WERI-Rb-1 (cell line): ENCODE results near the gene SLC10A1.

Source experiments
- DNase-seq: peaks from one replicate; pipeline ENCODE4 v3.0.0-alpha.2; 2020
- H3K27ac ChIP-seq: fragments of 250-450 bp; sonication (Bioruptor Pico); 2 replicates; pipeline ENCODE4 v1.5.1; 2020; ENCODE audit warnings: mild to moderate bottlenecking, moderate library complexity
- H3K27me3 ChIP-seq: fragments of 250-450 bp; sonication (Bioruptor Pico); 2 replicates; pipeline ENCODE4 v1.5.1; 2021; ENCODE audit warnings: mild to moderate bottlenecking, low read depth, moderate library complexity; ENCODE audit not compliant: insufficient read depth, severe bottlenecking
- H3K36me3 ChIP-seq: fragments of 250-450 bp; sonication (Bioruptor Pico); 2 replicates; pipeline ENCODE4 v1.5.1; 2020; ENCODE audit warnings: mild to moderate bottlenecking, moderate library complexity
- H3K4me3 ChIP-seq: 2 replicates; pipeline ENCODE4 v1.5.1; 2011; ENCODE audit warnings: low read depth, mild to moderate bottlenecking, control low read depth, low read length
- H3K9me3 ChIP-seq: fragments of 250-450 bp; sonication (Bioruptor Pico); 2 replicates; pipeline ENCODE4 v1.5.1; 2021; ENCODE audit warnings: mild to moderate bottlenecking, moderate library complexity; ENCODE audit not compliant: severe bottlenecking
- CTCF ChIP-seq: IDR thresholded peaks from 2 replicates; pipeline ENCODE4 v1.5.1; 2011; ENCODE audit warnings: low read depth, mild to moderate bottlenecking, control low read depth, inconsistent platforms, low read length

Gene SLC10A1

GRCh38 chr14:69841656-69842055 is 44.6 kb upstream of the SLC10A1 start:
- no peaks in the 10 kb centered on the region for H3K9me3 ChIP-seq
- no peak for DNase-seq
- no peak overlapping the region for H3K27ac ChIP-seq
- H3K36me3 ChIP-seq, result no peaks in the 10 kb centered on the region
- H3K27me3 ChIP-seq, result no peaks in the 10 kb centered on the region
- H3K4me3 ChIP-seq, result no peak overlapping the region
- no peak for TF ChIP-seq CTCF

- Histone ChIP-seq H3K27me3 (no peaks in the 10 kb centered on the region), H3K4me3 (no peak overlapping the region), H3K9me3 (no peaks in the 10 kb centered on the region), H3K36me3 (no peaks in the 10 kb centered on the region), H3K27ac (no peak overlapping the region)
- DNase-seq, result no peak
- no peak for TF ChIP-seq CTCF
These were observed 42.6 kb upstream of the SLC10A1 start for GRCh38 chr14:69839661-69840060.

DNA sequence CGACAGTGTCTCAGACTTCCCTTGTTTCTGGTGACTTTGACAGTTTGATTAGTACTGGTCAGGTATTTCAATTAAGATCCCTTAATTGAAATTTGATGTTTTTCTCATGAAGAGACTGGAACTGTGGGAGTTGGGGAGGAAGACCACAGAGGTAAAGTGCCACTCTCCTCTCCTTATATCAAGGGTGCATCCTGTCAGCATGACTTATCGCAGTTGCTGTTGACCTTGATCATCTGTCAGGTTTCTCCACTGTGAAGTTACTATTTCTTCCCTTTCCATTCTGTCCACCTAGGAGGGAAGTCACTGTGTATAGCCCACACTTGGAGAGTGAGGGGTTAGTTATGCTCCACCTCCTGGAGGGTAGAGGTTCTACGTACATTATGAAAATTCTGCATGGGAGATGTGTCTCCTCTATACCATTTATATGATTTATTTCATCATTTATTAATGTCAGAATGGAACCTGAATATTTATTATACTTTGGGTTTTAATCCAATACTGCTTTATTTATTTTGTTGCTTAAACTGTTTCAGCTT is 41.9 kb upstream of the SLC10A1 start:
- no peak overlapping the region for H3K27ac ChIP-seq
- no peaks in the 10 kb centered on the region for H3K36me3 ChIP-seq
- no peaks in the 10 kb centered on the region for H3K27me3 ChIP-seq
- H3K9me3 ChIP-seq, result no peaks in the 10 kb centered on the region
- no peak for DNase-seq
- H3K4me3 ChIP-seq, result no peak overlapping the region
- no peak for TF ChIP-seq CTCF

- DNase-seq, result no peak
- H3K4me3 ChIP-seq, result no peak overlapping the region
- H3K27me3 ChIP-seq, result no peaks in the 10 kb centered on the region
- H3K9me3 ChIP-seq, result peaks cover 2% of the 10 kb centered on the region
- no peak for TF ChIP-seq CTCF
- no peak overlapping the region for H3K27ac ChIP-seq
- H3K36me3 ChIP-seq, result no peaks in the 10 kb centered on the region
These were observed 31.8 kb upstream of the SLC10A1 start for GRCh38 chr14:69828879-69829278.

DNA sequence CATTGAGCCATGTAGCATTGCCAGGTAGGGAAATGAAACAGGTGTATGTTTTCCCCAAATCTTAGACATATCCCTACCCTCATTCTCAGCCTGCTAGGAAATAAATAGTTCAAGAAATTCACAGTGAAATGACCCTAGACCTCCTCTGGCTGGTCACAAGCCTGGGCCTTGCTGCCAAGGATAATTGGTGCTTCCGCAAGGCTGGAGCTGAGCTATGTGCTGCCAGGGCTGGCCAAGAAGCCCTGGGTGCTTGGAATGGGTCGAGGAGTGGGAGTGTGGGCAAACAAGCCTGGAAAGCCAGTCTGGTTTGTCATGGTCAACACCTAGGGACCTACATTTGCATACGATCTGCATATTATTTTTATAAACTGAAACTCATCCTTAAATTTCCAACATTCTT is 31.3 kb upstream of the SLC10A1 start:
- Histone ChIP-seq H3K4me3 (no peak overlapping the region), H3K9me3 (peaks cover 2% of the 10 kb centered on the region), H3K27me3 (no peaks in the 10 kb centered on the region), H3K36me3 (no peaks in the 10 kb centered on the region), H3K27ac (no peak overlapping the region)
- DNase-seq, result no peak
- no peak for TF ChIP-seq CTCF

- TF ChIP-seq CTCF, result no peak
- H3K4me3 ChIP-seq, result no peak overlapping the region
- H3K27me3 ChIP-seq, result no peaks in the 10 kb centered on the region
- DNase-seq, result peak; percentile 77
- H3K9me3 ChIP-seq, result peaks cover 2% of the 10 kb centered on the region
- H3K36me3 ChIP-seq, result no peaks in the 10 kb centered on the region
- no peak overlapping the region for H3K27ac ChIP-seq
These were observed 30.5 kb upstream of the SLC10A1 start for GRCh38 chr14:69827560-69827959.
